Body of pancreas (tissue), 4 donors: ENCODE data around the gene HOXB6.

ENCODE experiments used
- CTCF ChIP-seq, 7 experiments: fragments of 450-650 bp in 4 of 7; fragments of 200-600 bp in 3 of 7; sonication (generic) in 3 of 7; IDR thresholded peaks; one replicate each; pipeline ENCODE4 v1.5.1; 2016 to 2019; ENCODE audit warnings: antibody characterized with exemption in 7 of 7
- POLR2A ChIP-seq, 3 donors: fragments of 450-650 bp; IDR thresholded peaks; one replicate each; pipeline ENCODE4 v1.6.1; 2016; ENCODE audit warnings: antibody characterized with exemption in 3 of 3, mild to moderate bottlenecking in 2 of 3

- TF ChIP-seq CTCF (IDR thresholded peaks at IDR 0.05) (no peak), POLR2A (IDR thresholded peaks at IDR 0.05) (no peak)
These were observed at the start of gene HOXB6 for GRCh38 chr17:48604770-48605329.
